ENCODE measurements around the gene GEN1.

Gene GEN1

GRCh38 chr2:17754773-17755425 is 961 bp downstream of the GEN1 start:
- DNase-seq (ENCODE audit: low spot score), result no peak

- no peak for DNase-seq (ENCODE audit: low spot score)
Measured at GRCh38 chr2:17756668-17757067, 2.7 kb downstream of the GEN1 start.

- no peak for DNase-seq (ENCODE audit: low spot score)
Measured at GRCh38 chr2:17757321-17757720, 3.4 kb downstream of the GEN1 start.

GRCh38 chr2:17758118-17758517 is 4.2 kb downstream of the GEN1 start:
- DNase-seq (ENCODE audit: low spot score), result no peak

- no peak for DNase-seq (ENCODE audit: low spot score)
Measured at GRCh38 chr2:17759805-17760204, 5.9 kb downstream of the GEN1 start.

GRCh38 chr2:17762451-17762850 is 8.5 kb downstream of the GEN1 start:
- DNase-seq (ENCODE audit: low spot score), result no peak

- DNase-seq (ENCODE audit: low spot score), result no peak
Measured at GRCh38 chr2:17763641-17764333, 9.8 kb downstream of the GEN1 start.

- no peak for DNase-seq (ENCODE audit: low spot score)
Measured at GRCh38 chr2:17765398-17765797, 11.5 kb downstream of the GEN1 start.

- DNase-seq (ENCODE audit: low spot score), result no peak
Measured at GRCh38 chr2:17768894-17769293, 15.0 kb downstream of the GEN1 start.

- no peak for DNase-seq (ENCODE audit: low spot score)
Measured at GRCh38 chr2:17771956-17772355, 18.0 kb downstream of the GEN1 start.

GRCh38 chr2:17772532-17772931 is 18.6 kb downstream of the GEN1 start:
- DNase-seq (ENCODE audit: low spot score), result no peak

- no peak for DNase-seq (ENCODE audit: low spot score)
Measured at GRCh38 chr2:17780546-17780945, 26.6 kb downstream of the GEN1 start.

- DNase-seq (ENCODE audit: low spot score), result no peak
Measured at GRCh38 chr2:17781482-17781881, 27.5 kb downstream of the GEN1 start.

- no peak for DNase-seq (ENCODE audit: low spot score)
Measured at GRCh38 chr2:17786727-17787126, 32.8 kb downstream of the GEN1 start.

- DNase-seq (ENCODE audit: low spot score), result no peak
Measured at GRCh38 chr2:17788773-17789172, 34.8 kb downstream of the GEN1 start.

- DNase-seq (ENCODE audit: low spot score), result peak; percentile 45
Measured at GRCh38 chr2:17790536-17790935, 36.6 kb downstream of the GEN1 start.

GRCh38 chr2:17791121-17791816 is 37.3 kb downstream of the GEN1 start:
- no peak for DNase-seq (ENCODE audit: low spot score)

- DNase-seq (ENCODE audit: low spot score), result no peak
Measured at GRCh38 chr2:17791817-17792130, 37.8 kb downstream of the GEN1 start.

- peak; percentile 35 for DNase-seq (ENCODE audit: low spot score)
Measured at GRCh38 chr2:17792515-17792914, 38.6 kb downstream of the GEN1 start.

- DNase-seq (ENCODE audit: low spot score), result no peak
Measured at GRCh38 chr2:17793296-17793695, 39.4 kb downstream of the GEN1 start.

GRCh38 chr2:17793803-17794354 is 39.9 kb downstream of the GEN1 start:
- DNase-seq (ENCODE audit: low spot score), result peak; percentile 14

GRCh38 chr2:17795309-17795708 is 41.4 kb downstream of the GEN1 start:
- DNase-seq (ENCODE audit: low spot score), result no peak

GRCh38 chr2:17798338-17798737 is 44.4 kb downstream of the GEN1 start:
- no peak for DNase-seq (ENCODE audit: low spot score)

Measured in activated CD4-positive, alpha-beta T cell treated with anti-CD3 and anti-CD28 coated beads, Interleukin-2, Interleukin-4, amounts not matched to agents 100 ng/mL and 50 ng/mL, durations not matched to agents 16 hours and 8 hours (primary cell).